Neural crest cell (in vitro differentiated cells): Measurements from ENCODE around the gene ARHGAP40. TPM values are rescaled to one million over a fixed set of nuclear protein-coding genes. Genes with fewer than 3 reads are reported as not detected.

Experiments used
- DNase-seq: peaks from one replicate; pipeline ENCODE4 v3.0.0; 2021; ENCODE audit warnings: low read depth, mixed read lengths, low spot score
- H3K27ac Mint-ChIP-seq: one replicate; pipeline ENCODE4 v1.8.0; 2021; ENCODE audit warnings: mild to moderate bottlenecking, mixed read lengths; ENCODE audit not compliant: unreplicated experiment
- H3K27me3 Mint-ChIP-seq: 2 replicates; pipeline ENCODE4 v1.8.0; 2021; ENCODE audit warnings: low read depth, mild to moderate bottlenecking, mixed read lengths
- H3K36me3 Mint-ChIP-seq: 2 replicates; pipeline ENCODE4 v1.8.0; 2021; ENCODE audit warnings: low read depth, mild to moderate bottlenecking, mixed read lengths
- H3K4me1 Mint-ChIP-seq: 2 replicates; pipeline ENCODE4 v1.8.0; 2021; ENCODE audit warnings: mixed read lengths
- H3K4me3 Mint-ChIP-seq: one replicate; pipeline ENCODE4 v1.8.0; 2021; ENCODE audit warnings: mild to moderate bottlenecking, mixed read lengths
- H3K9me3 Mint-ChIP-seq: 2 replicates; pipeline ENCODE4 v1.8.0; 2021; ENCODE audit warnings: mixed read lengths
- CTCF ChIP-seq: fragments of 200-600 bp; sonication (generic); conservative IDR thresholded peaks from 2 replicates; pipeline ENCODE4 v1.5.0; 2021; ENCODE audit warnings: antibody characterized with exemption, mild to moderate bottlenecking
- total RNA-seq: library from RNA; stranded (reverse); gene quantifications from 2 replicates; pipeline ENCODE4 v1.2.1, GENCODE V29; 2021

ARHGAP40 gene
- total RNA-seq, 1 donor from 2014 or later = not detected

GRCh38 chr20:38674092-38674764 lies 72.6 kb downstream of the ARHGAP40 start:
- peaks cover 84% of the 10 kb centered on the region for H3K27me3 Mint-ChIP-seq

GRCh38 chr20:38674765-38675133 lies 73.1 kb downstream of the ARHGAP40 start:
- H3K9me3 Mint-ChIP-seq = no peaks in the 10 kb centered on the region
- peaks cover 81% of the 10 kb centered on the region for H3K27me3 Mint-ChIP-seq
- TF ChIP-seq CTCF = no peak
- peak overlapping the region; percentile 84 for H3K4me3 Mint-ChIP-seq
- H3K36me3 Mint-ChIP-seq = no peaks in the 10 kb centered on the region
- peak overlapping the region; percentile 95 for H3K27ac Mint-ChIP-seq
- peaks cover 10% of the 10 kb centered on the region for H3K4me1 Mint-ChIP-seq
- no peak for DNase-seq

More at GRCh38 chr20:38674092-38674764, 72.6 kb downstream of the ARHGAP40 start:
- H3K4me1 Mint-ChIP-seq = peaks cover 10% of the 10 kb centered on the region
- H3K4me3 Mint-ChIP-seq = peak overlapping the region; percentile 89
- H3K27ac Mint-ChIP-seq = peak overlapping the region; percentile 95
- no peak for TF ChIP-seq CTCF
- no peaks in the 10 kb centered on the region for H3K9me3 Mint-ChIP-seq
- H3K36me3 Mint-ChIP-seq = no peaks in the 10 kb centered on the region
- DNase-seq = peak; percentile 82

- Mint-ChIP-seq H3K36me3 (no peaks in the 10 kb centered on the region), H3K9me3 (no peaks in the 10 kb centered on the region), H3K4me1 (peaks cover 7% of the 10 kb centered on the region), H3K27ac (no peak overlapping the region), H3K4me3 (no peak overlapping the region), H3K27me3 (peaks cover 90% of the 10 kb centered on the region)
- no peak for DNase-seq
- no peak for TF ChIP-seq CTCF
Measured at GRCh38 chr20:38676576-38676975, 75.0 kb downstream of the ARHGAP40 start.

- H3K36me3 Mint-ChIP-seq = no peaks in the 10 kb centered on the region
- no peaks in the 10 kb centered on the region for H3K4me1 Mint-ChIP-seq
- peaks cover 96% of the 10 kb centered on the region for H3K27me3 Mint-ChIP-seq
- peak; percentile 61 for DNase-seq
- no peak for TF ChIP-seq CTCF
- H3K27ac Mint-ChIP-seq = no peak overlapping the region
- no peak overlapping the region for H3K4me3 Mint-ChIP-seq
- no peaks in the 10 kb centered on the region for H3K9me3 Mint-ChIP-seq
Measured at GRCh38 chr20:38680500-38681306, 79.1 kb downstream of the ARHGAP40 start.

GRCh38 chr20:38685271-38685670 lies 83.7 kb downstream of the ARHGAP40 start:
- Mint-ChIP-seq H3K9me3 (no peaks in the 10 kb centered on the region), H3K27me3 (peaks cover 95% of the 10 kb centered on the region)
- TF ChIP-seq CTCF = no peak

More at GRCh38 chr20:38685271-38685670, 83.7 kb downstream of the ARHGAP40 start:
- Mint-ChIP-seq H3K4me1 (no peaks in the 10 kb centered on the region), H3K27ac (no peak overlapping the region), H3K36me3 (no peaks in the 10 kb centered on the region), H3K4me3 (no peak overlapping the region)
- no peak for DNase-seq
